ENCODE results near the gene NFATC2.

The NFATC2 gene

GRCh38 chr20:51388227-51388626 lies 154.3 kb downstream of the NFATC2 start:
- Histone ChIP-seq H3K4me3 (ENCODE audit: low read depth, low read length) (no peak overlapping the region), H3K27me3 (ENCODE audit: insufficient read depth, low read depth, severe bottlenecking) (peaks cover 98% of the 10 kb centered on the region), H3K27ac (no peak overlapping the region), H3K36me3 (no peaks in the 10 kb centered on the region), H3K9me3 (ENCODE audit: severe bottlenecking) (no peaks in the 10 kb centered on the region)
- no peak for TF ChIP-seq CTCF (IDR thresholded peaks at IDR 0.05; ENCODE audit: low read depth, low read length)
- no peak for DNase-seq

- Histone ChIP-seq H3K27ac (no peak overlapping the region), H3K36me3 (no peaks in the 10 kb centered on the region), H3K9me3 (ENCODE audit: severe bottlenecking) (no peaks in the 10 kb centered on the region), H3K27me3 (ENCODE audit: insufficient read depth, low read depth, severe bottlenecking) (peaks cover 98% of the 10 kb centered on the region), H3K4me3 (ENCODE audit: low read depth, low read length) (no peak overlapping the region)
- no peak for TF ChIP-seq CTCF (IDR thresholded peaks at IDR 0.05; ENCODE audit: low read depth, low read length)
- no peak for DNase-seq
Observed at GRCh38 chr20:51387125-51387875, 155.2 kb downstream of the NFATC2 start.

GRCh38 chr20:51386586-51386985 lies 155.9 kb downstream of the NFATC2 start:
- peaks cover 98% of the 10 kb centered on the region for H3K27me3 ChIP-seq (ENCODE audit: insufficient read depth, low read depth, severe bottlenecking)
- DNase-seq, result no peak
- no peaks in the 10 kb centered on the region for H3K9me3 ChIP-seq (ENCODE audit: severe bottlenecking)
- H3K4me3 ChIP-seq (ENCODE audit: low read depth, low read length), result no peak overlapping the region
- no peak for TF ChIP-seq CTCF (IDR thresholded peaks at IDR 0.05; ENCODE audit: low read depth, low read length)
- no peak overlapping the region for H3K27ac ChIP-seq
- no peaks in the 10 kb centered on the region for H3K36me3 ChIP-seq

GRCh38 chr20:51385646-51386530 lies 156.6 kb downstream of the NFATC2 start:
- Histone ChIP-seq H3K4me3 (ENCODE audit: low read depth, low read length) (no peak overlapping the region), H3K27me3 (ENCODE audit: insufficient read depth, low read depth, severe bottlenecking) (peaks cover 98% of the 10 kb centered on the region), H3K27ac (no peak overlapping the region), H3K36me3 (no peaks in the 10 kb centered on the region), H3K9me3 (ENCODE audit: severe bottlenecking) (no peaks in the 10 kb centered on the region)
- no peak for DNase-seq
- TF ChIP-seq CTCF (IDR thresholded peaks at IDR 0.05; ENCODE audit: low read depth, low read length), result peak; percentile 29; the same call in 1 of the 2 replicates

- Histone ChIP-seq H3K27me3 (ENCODE audit: insufficient read depth, low read depth, severe bottlenecking) (peaks cover 96% of the 10 kb centered on the region), H3K36me3 (no peaks in the 10 kb centered on the region), H3K4me3 (ENCODE audit: low read depth, low read length) (no peak overlapping the region), H3K9me3 (ENCODE audit: severe bottlenecking) (no peaks in the 10 kb centered on the region), H3K27ac (no peak overlapping the region)
- DNase-seq, result no peak
- TF ChIP-seq CTCF (IDR thresholded peaks at IDR 0.05; ENCODE audit: low read depth, low read length), result no peak
Observed at GRCh38 chr20:51384875-51385274, 157.6 kb downstream of the NFATC2 start.
